LNCaP clone FGC (cell line): Measurements from ENCODE around the gene ZNF740.

ENCODE experiments used
- DNase-seq: peaks from one replicate; pipeline ENCODE4 v3.0.0-alpha.2; 2011; ENCODE audit warnings: low read depth
- H3K4me3 ChIP-seq: 2 replicates; pipeline ENCODE4 v1.5.1; 2011; ENCODE audit warnings: mild to moderate bottlenecking, low read depth, low read length, control low read depth
- TF ChIP-seq, protein P1 (sequence below): IDR thresholded peaks from 2 replicates; pipeline ENCODE4 v1.5.1; 2012; ENCODE audit warnings: mild to moderate bottlenecking; ENCODE audit not compliant: control insufficient read depth, insufficient read depth; ENCODE audit errors: extremely low read depth

ZNF740 gene

DNA sequence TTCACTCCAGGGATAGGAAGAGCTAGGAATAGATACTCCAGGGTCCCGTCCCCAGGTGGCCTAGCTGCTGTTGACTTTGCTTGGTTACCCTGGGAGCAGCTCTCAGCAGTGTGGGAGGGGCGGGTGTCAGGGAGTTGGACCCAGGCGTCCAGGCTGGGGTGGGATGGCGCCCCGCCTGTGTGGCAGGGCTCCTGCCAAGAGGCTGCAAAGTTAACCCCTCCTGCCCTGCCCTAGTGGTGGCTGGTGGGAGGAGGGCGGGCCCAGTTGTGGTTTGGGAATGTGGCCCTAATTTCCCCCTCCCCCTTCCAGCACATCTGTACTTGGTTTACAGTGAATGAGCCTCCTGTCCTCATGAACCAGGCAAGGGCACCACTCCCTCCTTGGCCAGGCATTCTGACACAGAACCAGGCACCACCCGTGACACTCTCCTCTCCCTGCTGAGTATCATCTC, 53.2 kb downstream of the ZNF740 start:
- DNase-seq = no peak
- TF ChIP-seq, protein P1, sequence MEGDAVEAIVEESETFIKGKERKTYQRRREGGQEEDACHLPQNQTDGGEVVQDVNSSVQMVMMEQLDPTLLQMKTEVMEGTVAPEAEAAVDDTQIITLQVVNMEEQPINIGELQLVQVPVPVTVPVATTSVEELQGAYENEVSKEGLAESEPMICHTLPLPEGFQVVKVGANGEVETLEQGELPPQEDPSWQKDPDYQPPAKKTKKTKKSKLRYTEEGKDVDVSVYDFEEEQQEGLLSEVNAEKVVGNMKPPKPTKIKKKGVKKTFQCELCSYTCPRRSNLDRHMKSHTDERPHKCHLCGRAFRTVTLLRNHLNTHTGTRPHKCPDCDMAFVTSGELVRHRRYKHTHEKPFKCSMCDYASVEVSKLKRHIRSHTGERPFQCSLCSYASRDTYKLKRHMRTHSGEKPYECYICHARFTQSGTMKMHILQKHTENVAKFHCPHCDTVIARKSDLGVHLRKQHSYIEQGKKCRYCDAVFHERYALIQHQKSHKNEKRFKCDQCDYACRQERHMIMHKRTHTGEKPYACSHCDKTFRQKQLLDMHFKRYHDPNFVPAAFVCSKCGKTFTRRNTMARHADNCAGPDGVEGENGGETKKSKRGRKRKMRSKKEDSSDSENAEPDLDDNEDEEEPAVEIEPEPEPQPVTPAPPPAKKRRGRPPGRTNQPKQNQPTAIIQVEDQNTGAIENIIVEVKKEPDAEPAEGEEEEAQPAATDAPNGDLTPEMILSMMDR = no peak
- no peak overlapping the region for H3K4me3 ChIP-seq

DNA sequence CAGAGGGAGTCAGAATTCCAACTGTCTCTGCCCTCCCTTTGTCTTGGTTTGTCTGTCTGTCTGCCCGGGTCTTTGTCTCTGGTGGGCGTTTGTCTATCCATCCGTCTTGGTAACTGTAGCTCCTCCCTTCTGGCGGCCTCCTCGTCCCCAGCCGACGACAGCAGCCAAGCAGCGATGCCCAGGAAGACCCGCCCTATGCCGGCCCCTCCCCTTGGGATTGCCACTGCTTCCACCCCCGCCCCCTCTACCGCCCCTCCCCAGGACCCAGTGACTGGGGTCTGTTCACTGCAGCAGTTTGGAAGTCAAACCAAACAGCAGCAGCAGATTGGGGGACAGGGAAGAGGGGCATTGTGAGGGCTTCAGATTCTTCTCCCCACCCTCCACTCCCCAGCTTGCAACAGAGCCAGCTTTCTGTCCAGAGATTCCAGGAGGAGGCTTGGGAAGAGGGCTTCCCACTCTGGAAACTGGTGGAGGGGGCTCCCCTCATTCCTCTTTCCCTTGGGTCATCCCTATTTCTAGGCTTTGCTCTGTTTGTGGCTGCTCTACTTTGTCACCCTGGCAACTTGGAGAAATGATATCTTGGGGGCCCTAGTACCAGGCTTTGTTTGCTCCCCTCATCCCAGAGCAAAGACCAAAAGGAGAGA, 53.9 kb downstream of the ZNF740 start:
- DNase-seq = no peak
- no peak overlapping the region for H3K4me3 ChIP-seq
- TF ChIP-seq, protein P1 = no peak

DNA sequence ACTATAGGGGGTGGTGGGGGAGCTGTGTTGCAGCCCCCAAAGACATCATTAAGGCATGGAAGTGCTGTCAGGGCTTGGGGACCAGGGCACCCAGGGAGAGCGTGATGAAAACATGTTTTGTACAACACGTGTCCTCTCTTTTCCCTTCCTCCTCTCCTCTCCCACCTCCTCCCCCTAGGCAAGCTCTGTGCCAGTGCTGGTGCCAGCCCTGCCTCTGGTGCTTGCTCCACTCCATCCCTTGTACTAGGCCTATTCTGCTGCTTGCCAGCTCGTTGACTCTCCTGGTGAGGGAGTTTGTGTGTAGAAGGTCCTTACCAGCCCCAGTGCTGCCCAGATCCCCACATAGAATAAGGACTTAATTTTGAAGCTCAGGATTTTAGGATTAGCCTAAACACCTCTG, 54.6 kb downstream of the ZNF740 start:
- no peak for DNase-seq
- no peak overlapping the region for H3K4me3 ChIP-seq
- TF ChIP-seq, protein P1 = no peak

DNA sequence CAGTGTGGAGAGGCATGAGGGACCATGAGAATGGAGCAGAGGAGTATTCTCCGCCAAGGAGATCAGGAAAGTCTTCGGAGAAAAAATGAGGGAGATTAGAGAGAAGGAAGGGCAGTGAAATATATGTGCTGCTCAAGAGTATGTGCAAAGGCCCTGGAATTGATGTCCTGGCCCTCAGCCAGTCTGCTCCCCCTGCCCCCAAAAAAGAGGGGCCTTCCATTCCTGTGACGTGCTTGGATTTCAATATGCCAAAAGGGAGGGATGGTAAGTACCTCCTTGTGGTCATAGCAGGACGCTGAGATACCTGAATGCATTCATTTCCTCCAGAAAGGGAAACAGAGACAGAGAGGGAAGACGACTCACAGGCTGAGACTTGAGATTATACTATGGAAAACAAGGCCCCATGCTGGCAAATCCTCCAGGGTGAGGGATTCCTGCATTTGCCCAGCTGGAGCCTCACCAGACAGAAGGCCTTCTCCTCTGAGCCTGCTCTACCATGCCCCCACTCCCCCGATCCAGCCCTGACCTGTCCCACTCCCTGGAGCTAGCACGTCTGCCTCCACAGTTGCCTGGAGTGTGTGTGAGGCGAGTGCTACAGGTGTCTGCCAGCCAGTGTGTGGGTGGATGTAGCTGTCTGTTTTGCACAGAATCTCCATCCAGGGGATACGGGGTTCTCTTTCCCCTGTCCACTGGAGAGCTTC, 55.4 kb downstream of the ZNF740 start:
- H3K4me3 ChIP-seq = no peak overlapping the region
- no peak for DNase-seq
- TF ChIP-seq, protein P1 = no peak

DNA sequence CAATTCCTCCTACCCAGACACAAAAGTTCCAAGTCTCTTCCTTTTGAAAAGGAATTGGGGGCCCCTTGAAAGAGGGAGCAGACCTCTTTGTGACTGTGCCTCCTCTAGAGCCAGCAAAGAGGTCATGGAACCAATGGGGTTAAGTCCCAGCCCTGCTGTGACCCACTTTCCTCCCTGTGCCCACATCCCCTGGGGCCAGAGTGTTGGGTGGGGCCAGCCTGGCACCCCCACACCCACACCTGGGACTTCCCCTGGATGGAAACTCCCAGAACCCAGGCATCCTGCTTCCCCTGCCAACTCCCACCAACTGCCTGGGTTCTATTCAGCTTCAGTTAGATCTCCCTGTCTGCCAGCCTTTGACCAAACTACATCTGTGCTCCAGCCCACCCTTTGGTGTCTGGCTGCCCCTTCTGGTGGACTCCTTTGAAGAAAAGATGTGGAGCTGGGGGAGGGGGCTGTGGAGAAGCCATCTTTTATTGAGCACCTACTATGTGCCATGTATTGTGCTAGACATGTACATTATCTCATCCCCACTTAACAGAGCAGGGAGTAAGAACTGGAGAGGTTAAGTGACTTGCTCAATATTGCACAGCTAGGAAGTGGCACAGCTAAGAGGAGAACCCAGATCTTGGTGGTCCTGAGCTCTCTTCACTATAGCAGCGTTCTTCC, 56.1 kb downstream of the ZNF740 start:
- no peak for DNase-seq
- no peak overlapping the region for H3K4me3 ChIP-seq
- TF ChIP-seq, protein P1 = no peak

DNA sequence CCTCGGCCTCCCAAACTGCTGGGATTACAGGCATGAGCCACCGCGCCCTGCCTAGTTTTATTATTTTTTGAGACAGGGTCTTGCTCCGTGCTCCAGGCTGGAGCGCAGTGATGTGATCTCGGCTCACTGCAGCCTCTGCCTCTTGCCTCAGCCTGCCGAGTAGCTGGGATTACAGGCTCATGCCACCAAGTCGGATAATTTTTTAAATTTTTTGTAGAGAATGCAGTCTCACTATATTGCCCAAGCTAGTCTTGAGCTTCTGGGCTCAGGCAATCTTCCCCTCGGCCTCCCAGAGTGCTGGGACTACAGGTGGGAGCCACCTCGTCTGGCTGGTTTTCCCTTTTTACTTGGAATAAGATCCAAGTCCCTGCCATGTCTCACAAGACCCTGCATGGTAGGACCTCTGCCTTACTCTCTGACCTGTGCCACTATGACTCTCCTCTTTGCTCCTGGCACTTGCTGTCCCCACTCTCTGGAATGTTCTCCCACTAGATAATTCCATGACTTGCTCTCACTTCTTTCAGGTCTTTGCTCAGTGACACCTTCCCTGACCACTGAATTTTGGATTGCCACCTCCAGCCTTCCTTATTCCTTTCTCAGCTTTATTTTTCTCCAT, 59.2 kb downstream of the ZNF740 start:
- TF ChIP-seq, protein P1 = no peak
- DNase-seq = no peak
- H3K4me3 ChIP-seq = no peak overlapping the region
